ENCODE measurements around the gene CCDC142.

Gene CCDC142

DNA sequence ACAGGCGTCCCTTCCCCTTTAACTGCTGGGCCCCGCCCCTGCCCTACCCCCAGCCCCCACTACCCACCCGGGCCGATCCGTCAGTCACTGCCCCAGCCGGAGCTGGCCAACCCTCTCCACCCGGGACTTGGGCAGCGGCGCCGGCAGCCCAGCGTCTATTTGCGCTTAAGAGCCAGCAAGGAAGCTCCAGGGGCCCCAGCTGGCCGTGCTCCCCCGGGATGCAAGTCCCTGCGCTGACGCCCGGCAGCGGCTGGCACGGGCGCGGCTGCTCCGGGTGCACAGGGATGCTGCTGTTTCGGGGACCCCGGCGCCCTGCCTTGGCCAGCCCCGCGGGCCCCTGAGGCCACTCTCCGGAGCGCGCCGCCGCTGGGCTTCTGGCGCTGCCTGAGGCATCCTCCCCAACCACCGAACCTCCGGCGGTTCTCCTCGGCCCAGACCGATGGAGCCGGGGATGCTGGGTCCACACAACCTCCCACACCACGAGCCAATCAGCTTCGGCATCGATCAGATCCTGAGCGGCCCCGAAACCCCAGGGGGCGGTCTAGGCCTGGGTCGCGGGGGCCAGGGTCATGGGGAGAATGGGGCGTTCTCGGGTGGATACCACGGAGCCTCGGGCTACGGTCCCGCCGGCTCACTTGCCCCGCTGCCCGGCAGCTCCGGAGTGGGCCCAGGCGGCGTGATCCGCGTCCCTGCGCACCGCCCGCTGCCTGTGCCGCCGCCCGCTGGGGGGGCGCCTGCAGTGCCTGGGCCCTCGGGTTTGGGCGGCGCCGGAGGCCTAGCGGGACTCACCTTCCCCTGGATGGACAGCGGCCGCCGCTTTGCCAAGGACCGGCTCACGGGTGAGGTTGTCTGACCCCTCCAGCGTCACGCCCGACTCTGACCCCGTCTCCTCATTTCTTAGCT lies 31.8 kb upstream of the CCDC142 start, which contains the start of gene TLX2:
TLX2 (plus strand) TSS at position 83 of the 903 bp plus-strand sequence; CDS start at position 440, 357 bp downstream.
- DNase-seq: peak; percentile 67

DNA sequence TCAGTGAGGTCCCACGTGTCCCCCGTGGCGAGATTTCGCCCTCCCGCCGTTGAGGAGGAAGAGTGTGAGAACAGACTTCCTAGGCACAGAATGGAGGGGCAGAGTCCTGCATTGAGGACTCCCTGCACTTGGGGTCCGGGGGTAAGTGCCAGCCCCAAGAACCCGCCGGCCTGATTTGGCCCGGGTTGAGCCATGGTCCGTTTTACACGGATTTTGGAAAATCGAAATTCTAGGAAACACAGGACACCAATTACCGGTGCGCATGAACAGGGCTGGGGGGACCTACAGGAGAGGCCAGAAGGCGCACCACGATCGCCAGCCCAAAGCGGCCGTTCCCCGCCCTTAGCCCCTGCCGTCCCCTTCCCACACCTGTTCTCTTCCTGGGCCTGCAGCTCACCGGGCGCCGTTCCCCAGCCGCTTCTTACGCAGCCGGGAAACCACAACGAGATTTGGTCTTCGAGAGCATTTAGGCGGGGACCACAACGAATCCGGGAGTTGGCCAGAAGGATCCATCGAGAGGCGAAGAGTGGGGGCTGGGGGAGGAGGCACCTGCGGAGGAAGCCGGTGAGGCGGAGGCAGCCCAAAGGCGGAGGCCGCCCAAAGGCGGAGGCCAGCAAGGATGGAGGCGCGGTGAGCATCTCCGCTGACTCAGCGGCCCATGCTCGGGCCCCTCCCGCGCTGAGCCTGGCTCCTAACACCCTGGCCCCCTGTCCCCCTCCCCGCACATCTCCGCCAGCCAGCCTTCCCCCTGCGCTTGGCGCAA lies 31.0 kb upstream of the CCDC142 start:
- no peak for DNase-seq

DNA sequence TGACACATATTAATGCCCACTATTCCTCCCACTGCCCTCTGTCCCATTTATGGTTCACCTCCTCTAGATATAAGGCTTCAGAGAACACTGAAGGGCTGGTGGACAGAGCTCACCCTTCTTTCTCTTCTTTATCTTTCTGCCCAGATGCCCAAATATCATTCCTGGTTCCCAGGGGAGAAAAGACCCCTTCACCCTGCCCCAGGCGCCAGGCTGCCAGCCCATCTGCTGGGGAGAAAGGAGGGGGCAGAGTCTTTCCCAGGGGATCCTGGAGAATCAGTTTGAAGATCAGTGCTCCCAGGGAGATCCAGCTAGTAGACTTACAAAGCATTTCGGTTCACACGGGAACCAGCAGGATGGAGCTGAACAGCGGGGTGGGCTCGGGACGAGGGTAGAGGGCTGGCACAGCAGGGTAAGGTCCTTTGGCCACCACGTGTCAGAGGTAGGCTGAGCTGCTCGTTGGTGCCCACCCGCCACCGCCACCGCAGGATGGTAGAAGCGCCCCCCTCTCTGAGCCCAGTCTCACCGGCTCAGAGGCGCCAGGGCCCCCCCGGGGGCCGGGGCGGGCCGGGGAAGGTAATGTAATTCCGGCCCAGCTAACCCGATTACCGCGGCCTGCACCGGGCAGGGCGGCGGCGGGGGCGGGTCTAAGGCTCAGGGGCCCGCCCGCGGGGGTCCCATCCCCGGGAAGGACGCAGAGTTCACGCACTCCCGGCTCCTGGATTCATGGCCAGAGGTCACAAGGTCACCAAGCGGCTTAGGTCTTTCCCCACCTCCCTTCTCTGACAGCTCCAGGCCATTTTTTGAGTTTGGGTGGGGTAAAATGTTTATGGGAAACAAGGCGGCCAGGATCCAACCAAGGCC lies 30.2 kb upstream of the CCDC142 start:
- no peak for DNase-seq

DNA sequence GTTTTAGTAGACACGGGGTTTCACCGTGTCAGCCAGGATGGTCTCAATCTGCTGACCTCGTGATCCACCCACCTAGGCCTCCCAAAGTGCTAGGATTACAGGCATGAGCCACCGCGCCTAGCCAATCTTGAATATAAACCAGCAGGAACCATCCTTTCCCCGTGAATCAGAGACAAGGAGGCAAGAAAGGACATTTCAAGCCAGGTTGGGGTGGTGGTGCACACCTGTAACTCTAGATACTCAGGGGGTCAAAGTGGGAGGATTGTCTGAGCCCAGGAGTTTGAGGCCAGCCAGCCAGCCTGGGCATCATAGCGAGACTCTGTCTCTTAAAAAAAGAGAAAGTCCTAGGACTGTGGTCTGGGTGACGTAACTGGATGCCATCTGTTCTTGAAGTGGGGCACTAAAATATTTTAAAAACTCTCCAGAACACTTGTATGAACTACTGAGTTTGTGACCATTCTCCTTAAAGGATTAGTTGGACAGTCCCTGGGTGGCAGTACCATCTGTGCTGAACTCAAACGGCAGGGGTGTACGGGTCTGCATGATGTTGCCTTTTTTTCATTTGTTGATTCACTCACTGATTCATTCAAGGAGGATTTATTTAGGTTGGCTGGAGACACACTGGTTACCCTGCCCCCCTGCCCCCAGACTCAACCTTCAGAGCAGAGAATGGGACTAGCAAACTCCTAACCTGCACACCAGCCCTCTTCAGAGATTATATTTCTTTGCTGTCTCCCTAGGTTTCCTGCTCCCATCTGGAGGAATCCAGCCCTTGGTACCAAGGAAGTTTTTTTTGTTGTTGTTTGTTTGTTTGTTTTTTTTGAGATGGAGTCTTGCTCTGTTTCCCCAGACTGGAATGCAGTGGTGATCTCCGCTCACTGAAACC lies 28.5 kb upstream of the CCDC142 start:
- no peak for DNase-seq

DNA sequence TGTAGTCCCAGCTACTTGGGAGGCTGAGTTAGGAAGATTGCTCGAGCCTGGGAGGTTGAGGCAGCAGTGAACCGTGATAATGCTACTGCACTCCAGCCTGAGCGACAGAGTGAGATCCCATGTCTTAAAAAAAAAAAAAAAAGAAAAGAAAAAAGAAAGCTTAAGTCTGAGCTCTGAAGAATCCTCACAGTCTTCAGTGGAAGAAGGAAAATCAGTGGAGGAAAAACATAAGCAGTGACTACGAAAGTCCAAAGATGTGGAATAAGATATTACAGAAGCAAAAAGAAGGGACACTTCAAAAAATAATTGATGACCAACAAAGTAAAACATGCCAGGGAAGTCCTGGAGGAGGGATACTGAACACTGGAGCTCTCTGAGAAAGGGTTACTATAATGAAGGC lies 27.5 kb upstream of the CCDC142 start:
- DNase-seq: no peak

DNA sequence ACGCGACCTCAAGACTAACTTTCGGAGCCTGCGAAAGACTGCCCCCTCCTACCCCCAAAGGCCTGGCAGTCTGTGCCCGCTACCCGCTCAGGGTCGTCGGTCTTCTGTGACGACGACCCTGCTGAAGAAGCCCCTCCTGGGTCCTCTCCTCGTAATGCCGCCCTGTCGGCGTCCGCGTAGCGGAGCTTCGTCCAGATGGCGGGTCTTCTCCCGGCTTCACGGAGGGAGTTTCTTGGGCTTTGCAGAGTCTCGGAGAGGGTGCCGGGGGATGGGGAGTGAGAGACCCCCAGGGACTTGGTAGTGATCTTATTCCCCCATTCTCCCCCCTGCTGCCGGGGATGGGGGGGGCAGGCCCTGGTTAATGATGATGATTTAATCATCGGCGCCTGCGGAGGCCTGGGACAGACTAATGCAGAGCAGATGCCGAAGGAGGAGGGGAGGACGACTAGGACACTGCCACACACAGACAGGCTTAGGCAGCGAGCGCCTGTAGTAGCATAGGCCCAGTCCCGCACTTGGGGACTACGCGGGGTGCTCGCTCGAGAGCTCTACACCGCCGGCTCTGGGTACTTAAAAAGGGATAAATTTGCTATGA lies 25.2 kb upstream of the CCDC142 start:
- DNase-seq: peak; percentile 84

DNA sequence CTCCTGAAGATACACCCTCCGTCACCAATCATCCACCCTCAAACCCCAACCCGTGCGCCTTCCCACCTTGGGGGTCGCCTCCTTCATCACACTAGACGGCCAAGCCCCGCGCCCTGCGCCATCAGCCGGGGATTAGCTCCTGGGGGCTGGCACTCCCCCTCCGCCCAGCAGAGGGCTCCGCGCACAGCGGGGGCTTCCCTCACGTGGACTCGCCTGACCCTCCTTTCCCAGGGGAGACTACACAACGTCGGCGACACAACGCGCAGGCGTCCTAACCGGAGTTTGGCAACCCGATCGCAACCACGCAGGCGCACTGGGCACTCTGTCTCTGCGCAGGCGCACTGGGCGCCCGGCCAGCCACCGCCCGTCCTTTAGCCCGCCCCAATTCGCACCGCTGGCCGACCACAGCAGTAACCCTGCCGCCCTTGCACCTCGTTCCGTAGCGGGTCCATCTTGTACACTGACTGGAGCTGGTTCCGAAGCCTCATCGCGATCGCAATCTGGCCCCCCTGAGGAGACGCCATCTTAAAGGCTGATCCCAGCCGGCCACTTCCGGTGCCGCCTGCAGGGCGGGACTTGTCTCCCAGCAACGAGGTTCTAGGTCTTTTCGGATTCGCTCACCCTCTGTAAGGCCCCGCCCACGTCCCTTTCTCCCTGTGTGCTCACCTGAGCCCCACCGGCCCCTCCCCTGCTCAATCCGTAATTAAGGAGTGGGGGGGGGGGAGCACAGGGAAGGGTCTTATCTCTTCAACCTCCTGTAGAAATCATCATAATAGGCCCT lies 24.5 kb upstream of the CCDC142 start, which contains the start of gene PCGF1:
PCGF1 (minus strand) TSS at position 551 of the 781 bp plus-strand sequence; CDS start at position 524, 27 bp downstream.
- peak; percentile 99 for DNase-seq

DNA sequence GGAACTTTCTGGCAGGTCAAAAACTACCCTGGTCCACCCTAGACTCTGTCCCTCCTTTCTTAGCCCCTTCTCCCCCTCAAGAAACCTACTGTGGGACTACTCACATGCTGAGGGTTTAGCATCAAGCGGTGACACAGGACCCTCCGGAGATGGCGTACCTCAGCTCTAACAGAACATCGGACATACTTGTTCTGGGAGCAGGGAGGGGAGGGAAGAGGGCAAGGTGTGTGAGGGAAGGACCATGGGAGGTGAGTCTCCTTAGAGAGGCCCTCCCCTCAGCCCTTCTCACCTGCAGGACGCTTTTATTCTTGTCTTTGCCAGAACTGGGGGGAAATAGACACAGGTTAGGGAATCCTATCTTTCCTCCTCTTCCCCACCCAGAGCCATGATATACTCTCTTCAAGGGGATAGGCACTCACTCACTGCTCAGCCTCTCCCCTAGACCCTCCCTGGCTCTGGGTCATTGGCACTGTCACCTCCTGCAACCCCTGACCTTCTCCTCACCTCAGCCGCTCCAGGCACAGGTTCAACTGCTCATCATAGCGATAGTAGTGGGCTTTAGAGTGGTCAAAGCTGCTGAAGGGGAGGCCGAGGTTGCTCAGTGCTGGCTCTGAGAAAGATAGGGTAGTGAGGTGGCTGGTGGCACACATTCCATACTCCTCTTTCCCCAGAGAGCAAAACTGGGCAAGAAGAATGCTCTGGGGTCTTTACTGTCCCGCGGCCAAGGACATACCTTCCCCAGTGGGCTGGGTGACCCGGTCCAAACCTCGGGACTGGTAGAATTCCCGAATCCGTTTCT lies 22.8 kb upstream of the CCDC142 start:
- no peak for DNase-seq

DNA sequence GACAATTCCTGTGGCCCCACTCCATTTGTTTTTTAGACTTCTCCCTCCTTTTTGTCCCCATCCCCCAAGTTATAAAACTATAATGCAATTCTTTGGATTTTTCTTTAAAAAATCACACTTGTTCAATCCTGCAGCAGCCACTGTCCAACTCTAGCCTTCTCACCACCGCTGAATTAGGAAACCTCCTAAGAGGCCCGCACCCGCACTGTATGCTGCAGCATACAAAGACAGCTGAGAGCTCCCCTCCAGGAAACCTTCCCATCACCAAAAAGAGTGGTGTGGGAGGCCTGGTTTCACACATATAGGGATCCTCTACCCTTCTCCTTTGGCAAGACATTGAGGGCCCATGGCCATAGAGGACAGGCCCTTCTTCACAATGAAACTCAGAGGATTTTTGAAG lies 21.8 kb upstream of the CCDC142 start:
- no peak for DNase-seq

DNA sequence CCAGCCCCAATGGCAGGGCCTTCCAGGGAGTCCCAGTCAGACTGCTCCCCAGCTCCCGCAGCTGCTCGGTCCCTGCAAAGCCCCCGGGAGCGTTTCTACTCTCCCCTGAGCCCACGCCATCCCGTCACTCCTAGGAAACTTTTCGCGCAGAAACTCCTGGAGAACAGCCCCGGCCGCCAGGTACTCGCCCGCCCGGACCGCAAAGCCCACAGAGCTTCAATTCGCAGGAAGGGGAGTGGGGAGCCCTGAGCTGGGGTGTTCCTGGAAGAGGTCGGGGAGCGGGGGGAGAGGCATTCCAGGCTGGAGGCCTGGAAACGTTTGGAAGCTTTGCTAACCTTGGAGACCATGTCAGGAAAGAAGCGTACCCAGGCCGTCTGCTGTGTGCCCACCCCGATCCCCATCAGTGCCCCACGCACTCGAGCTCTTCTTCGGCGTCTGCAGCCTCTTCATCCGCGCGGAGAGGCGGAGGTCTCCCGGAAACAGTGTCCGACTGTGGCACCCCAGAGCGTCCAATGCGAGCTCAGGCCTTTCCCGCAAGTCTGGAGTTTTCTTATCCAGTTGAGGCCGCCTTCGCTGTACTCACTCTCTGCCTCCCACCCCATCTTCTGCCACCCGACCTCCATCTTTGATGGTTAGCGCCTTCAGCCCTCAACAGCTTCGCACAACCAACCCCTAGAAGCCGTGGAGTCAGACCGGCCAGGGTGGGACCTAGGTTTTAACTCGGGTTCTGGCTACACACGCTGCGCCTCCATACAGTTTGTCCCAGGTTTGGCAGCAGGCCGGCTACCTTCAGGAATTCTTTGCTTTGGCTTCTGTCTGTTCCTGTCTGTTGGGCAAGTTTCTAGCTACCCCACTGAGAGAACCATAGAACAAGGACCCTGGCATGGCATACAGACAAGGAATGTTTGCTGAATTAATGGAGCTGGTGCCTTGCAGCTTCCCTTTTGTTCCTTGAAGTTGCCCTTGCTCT lies 21.0 kb upstream of the CCDC142 start:
- DNase-seq: no peak

DNA sequence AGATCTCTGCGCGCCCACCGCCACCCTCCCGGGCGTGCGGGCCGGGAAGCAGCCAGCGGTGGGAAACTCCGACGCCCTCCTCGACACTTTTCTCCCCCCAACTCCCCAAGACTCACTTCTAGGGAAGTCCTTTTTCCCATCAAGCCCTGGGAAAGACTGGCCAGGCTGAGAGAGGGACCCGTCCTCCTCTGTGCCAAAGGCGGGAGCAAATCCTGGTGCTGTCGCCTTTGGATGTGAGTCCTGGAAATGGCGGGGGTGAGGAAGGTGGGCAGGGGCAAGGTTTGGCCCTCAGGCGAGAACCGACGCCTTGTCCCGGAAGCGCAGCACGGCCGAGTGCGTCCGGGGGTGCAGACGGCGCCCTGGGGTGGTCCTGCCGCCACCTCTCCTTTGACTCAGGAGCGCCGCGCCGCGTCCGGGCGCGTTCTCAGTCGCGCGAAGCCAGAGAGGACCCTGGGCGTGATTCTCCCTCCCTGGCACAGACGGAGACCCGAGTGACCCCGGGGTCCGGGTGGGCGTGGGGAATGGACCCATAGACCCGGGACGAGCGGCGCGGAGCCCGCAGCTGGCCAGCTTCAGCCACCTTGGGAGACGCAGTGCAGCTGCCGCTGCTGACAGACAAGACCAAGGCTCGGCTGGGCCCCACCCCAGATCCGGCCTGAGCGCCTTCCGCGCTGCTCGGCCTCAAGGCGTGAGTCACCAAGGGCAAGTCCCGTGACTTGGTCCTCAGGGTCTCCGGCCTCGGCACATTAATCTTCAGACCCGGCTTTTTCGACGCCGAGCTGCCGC lies 20.1 kb upstream of the CCDC142 start:
- DNase-seq: peak; percentile 97

DNA sequence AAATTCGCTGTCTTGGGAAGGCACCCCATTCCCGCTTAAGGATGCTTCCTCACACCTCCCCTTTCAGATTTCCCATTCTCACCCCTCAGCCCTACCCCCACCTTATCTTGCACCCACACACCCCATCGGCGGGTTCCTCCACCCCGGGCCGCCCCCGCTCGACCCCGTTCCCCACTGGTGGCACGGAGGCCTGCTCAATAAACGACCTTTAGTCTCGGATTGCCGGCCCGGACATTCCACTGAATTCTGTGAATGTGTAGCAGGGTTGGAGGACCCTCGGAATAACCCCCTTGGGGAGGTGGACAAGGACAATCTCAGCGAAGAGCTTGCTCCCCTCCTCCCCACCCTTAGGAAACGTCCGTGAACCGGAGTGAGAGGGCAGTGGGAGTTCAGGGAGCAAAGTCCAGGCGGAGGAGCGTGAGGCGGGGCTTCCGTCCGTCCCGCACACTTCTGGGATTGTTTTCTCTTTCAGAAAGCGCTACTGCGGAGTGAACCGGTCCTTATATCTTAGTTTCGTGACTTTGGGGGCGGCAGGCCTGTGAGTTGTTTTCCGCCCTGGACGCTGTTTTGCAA lies 19.4 kb upstream of the CCDC142 start:
- DNase-seq: no peak

DNA sequence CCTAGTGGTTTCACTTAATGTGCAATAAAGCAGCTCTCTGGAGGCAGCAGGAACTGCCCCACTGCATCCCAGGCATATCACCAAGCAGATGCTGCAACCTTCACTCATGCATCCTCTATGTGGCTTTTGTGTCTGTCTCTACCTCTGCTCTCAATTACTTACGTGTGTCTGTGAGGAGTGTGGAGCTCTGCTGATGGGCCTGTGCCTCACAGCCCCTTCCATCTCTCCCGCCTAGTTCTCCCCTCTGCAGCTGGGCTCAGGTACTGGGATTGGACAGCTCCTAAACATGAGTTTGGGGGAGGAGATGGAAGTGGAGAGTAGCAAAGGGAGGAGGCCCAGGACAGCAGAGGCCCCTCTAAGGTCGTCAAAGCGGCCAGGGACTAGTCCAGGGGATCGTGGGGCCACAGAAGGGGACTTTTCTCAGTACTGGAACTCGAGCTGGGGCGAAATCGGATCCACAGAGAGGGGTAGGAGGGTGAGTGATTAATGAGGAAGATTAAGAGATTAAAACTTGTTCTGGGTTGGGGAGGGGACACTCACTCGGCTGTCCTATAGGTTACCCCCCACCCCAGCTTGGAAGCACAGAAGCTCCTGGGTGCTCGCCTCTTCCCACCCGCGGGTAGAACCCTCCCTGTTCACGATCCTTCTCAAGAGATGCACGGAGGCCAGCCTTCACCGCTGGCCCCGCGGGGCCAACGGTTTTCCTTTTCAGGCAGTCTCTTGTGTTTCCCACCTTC lies 18.7 kb upstream of the CCDC142 start:
- DNase-seq: peak; percentile 69

DNA sequence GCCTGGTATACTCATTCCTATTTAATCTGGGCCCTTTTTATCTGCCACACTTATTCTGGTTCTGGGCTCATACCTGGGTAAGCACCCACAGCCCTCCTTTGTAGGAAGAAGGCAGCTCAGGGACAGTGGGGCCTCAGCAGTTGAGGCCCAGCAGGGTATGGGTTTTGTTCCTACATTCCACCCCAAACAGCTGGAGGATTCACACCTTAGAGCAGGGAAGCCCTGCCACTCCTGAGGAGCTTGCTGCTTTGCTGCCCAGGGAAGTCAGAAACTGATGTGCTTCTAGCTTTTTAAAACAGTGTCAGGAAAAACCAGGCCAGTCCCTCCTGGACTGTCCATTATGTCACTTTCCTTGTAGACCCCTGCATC lies 17.8 kb upstream of the CCDC142 start:
- DNase-seq: no peak

DNA sequence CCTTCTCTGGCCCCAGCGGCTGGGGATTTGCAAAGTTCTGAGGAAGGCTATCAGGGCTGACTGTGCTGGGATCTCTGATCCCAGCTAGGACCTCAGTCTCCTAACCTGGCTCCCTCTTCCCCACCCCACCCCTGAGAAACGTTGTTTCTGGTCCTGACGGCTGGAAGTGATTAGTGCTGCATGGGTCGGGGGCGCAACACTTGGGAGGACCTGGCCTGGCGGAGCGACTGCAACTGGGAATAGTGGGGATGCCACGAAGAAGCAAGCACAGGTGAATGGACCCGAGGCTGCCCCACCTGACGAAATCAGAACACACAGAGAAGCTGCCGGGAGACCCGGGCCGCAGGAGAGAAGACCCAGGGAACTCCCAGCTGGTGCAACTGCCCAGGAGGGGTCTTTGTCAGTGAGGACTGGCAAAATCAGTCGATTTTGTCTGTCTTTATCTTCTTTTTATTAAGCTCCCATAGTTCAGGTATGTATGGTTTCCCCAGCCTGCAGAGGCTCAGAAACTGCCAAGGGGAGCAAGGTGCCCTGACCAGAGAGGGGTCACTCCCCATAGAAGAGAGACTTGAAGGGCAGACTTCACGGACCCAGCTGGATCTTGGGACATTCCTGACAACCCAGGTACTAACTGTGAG lies 17.3 kb upstream of the CCDC142 start:
- DNase-seq: no peak
